Vagina (tissue), 2 donors: ENCODE data around the gene GJB1.

ENCODE experiments used
- CTCF ChIP-seq, 3 experiments: fragments of 450-650 bp in 2 of 3; fragments of 200-600 bp in 1 of 3; sonication (generic) in 1 of 3; IDR thresholded peaks; one replicate each; pipeline ENCODE4 v1.5.1; 2017 to 2019; ENCODE audit warnings: antibody characterized with exemption in 3 of 3, mild to moderate bottlenecking in 2 of 3, moderate library complexity in 2 of 3
- POLR2A ChIP-seq, 2 donors: fragments of 450-650 bp; IDR thresholded peaks; one replicate each; pipeline ENCODE4 v1.6.1; 2017; ENCODE audit warnings: antibody characterized with exemption in 2 of 2, mild to moderate bottlenecking in 2 of 2, moderate library complexity in 2 of 2
- POLR2AphosphoS5 ChIP-seq, 2 donors: sonication (generic); formaldehyde crosslinking; IDR thresholded peaks; one replicate each; pipeline ENCODE4 v1.9.0; 2017; ENCODE audit warnings: antibody characterized with exemption in 2 of 2, mild to moderate bottlenecking in 2 of 2, low read depth in 1 of 2; ENCODE audit not compliant: insufficient read depth in 1 of 2

GRCh38 chrX:71245159-71245558 is 22.1 kb downstream of the GJB1 start:
- no peak for TF ChIP-seq POLR2A (IDR thresholded peaks at IDR 0.05)
- no peak for TF ChIP-seq CTCF (IDR thresholded peaks at IDR 0.05)
- TF ChIP-seq POLR2AphosphoS5 (IDR thresholded peaks at IDR 0.05; ENCODE audit: insufficient read depth in 1 of 2, low read depth in 1 of 2), result no peak
